HG02610 (cell line): ENCODE results near the gene MINK1.
"Not testable (repeated sequence)": the region's sequence is repeated elsewhere in the genome, so short reads cannot be mapped to it uniquely, and the experiment has no call there.

ENCODE experiments used
- ATAC-seq: cut with Tn5 transposase; IDR thresholded peaks from one replicate; pipeline ENCODE4 v1.9.1; 2021; ENCODE audit warnings: mild to moderate bottlenecking, moderate library complexity; ENCODE audit not compliant: unreplicated experiment

MINK1 gene

DNA sequence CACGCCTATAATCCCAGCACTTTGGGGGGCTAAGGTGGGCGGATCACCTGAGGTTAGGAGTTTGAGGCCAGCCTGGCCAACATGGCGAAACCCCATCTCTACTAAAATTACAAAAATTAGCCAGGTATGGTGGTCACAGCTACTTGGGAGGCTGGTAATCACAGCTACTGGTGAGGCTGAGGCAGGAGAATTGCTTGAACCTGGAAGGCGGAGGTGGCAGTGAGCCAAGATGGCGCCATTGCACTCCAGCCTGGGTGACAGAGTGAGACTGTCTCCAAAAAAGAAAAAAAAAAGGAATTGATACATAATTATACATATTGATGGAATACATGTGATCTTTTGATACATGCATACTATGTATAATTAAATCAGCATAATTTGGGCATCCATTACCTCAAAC is 34.4 kb downstream of the MINK1 start:
- ATAC-seq, result not testable (repeated sequence)

GRCh38 chr17:4869058-4869998 is 36.2 kb downstream of the MINK1 start:
- not testable (repeated sequence) for ATAC-seq

DNA sequence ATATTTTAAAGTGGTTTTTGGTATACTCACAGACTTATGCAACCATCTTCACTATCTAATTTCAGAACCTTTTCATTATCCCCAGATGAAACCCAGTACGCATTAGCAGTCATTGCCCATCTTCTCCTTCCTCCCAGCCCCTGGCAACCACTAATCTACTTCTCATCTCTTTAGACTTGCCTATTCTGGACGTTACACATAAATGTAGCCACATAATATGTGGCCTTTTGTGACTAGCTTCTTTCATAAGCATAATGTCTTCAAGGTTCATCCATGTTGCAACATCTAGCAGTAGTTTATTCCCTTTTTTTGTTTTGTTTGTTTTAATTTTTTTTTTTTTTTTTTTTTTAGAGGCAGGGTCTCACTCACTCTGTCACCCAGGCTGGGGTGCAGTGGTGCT is 37.7 kb downstream of the MINK1 start:
- ATAC-seq, result no peak

DNA sequence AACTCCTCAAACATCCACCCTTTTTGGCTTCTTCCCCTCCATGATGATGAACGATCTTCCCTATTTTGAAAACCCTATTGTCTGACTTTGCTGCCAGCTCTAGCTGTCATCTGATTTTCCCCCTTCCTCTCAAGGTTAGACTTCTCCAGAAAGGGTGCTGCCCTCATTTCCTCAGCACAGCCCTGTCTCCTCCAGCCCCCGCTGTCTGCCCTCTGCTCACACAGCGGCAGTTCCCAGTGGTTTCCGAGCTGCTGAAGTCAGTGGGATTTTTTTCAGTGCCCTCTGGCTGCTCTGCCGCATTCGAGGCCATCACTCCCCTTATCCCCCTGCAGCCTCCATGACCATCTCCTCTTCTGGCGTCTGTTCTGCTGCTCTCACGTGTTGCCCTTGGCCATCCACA is 39.6 kb downstream of the MINK1 start:
- no peak for ATAC-seq

GRCh38 chr17:4877089-4877488 is 43.9 kb downstream of the MINK1 start:
- no peak for ATAC-seq

DNA sequence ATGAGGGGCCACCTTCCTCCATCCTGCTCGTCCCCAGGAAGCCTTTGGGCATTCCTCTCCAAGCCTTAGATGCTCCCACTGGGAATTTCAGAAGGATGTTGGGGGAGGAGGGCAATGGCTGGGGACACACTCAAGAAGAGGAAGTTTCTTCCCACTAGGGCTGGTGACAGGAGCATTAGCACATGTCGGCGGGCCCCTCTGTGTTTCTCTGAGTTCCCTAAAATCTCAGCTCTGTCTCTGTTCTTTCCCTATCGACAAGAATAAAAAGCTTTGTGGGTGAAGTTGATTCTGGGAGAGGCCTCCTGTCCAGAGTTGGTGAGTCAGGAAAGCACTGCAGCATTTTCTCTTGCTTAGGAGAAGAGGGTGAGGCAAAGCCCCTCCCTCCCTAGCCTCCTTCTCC is 46.5 kb downstream of the MINK1 start:
- ATAC-seq, result no peak

GRCh38 chr17:4880857-4881256 is 47.7 kb downstream of the MINK1 start:
- no peak for ATAC-seq

- ATAC-seq, result no peak
These were observed 48.8 kb downstream of the MINK1 start for GRCh38 chr17:4881761-4882555.

DNA sequence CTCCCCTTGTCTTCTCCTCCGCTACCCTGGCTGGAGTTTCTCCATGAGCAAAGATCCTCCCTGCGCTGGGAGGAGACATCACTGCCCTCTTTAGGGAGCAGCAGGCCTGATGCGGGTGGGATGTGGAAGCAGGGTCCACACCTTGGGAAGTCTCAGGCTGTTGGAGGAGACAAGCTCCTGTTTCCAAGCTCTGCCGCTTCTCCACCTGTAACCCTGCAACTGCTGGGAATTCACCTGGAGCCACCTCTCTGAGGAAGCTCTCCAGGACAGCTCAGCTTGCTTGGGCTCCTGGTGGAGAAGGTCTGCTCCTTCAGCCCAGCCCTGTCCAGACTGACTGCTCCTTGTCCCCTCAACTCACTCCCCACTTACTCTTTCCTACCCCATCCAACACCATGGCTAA is 51.3 kb downstream of the MINK1 start:
- no peak for ATAC-seq

GRCh38 chr17:4886830-4887229 is 53.7 kb downstream of the MINK1 start:
- no peak for ATAC-seq

DNA sequence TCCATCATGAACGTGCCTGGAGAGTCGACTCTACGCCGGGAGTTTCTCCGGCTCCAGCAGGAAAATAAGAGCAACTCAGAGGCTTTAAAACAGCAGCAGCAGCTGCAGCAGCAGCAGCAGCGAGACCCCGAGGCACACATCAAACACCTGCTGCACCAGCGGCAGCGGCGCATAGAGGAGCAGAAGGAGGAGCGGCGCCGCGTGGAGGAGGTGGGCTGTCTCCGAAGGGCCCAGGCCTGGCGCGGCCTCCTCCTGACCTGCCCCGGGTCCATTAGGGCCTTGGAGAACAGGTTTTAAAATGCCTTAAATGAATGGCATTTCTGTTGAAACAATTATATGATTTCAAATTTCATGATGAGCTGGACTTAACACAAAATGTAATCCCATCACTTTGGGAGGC is 54.4 kb downstream of the MINK1 start:
- ATAC-seq, result no peak

GRCh38 chr17:4891411-4892410 is 58.6 kb downstream of the MINK1 start:
- no peak for ATAC-seq

DNA sequence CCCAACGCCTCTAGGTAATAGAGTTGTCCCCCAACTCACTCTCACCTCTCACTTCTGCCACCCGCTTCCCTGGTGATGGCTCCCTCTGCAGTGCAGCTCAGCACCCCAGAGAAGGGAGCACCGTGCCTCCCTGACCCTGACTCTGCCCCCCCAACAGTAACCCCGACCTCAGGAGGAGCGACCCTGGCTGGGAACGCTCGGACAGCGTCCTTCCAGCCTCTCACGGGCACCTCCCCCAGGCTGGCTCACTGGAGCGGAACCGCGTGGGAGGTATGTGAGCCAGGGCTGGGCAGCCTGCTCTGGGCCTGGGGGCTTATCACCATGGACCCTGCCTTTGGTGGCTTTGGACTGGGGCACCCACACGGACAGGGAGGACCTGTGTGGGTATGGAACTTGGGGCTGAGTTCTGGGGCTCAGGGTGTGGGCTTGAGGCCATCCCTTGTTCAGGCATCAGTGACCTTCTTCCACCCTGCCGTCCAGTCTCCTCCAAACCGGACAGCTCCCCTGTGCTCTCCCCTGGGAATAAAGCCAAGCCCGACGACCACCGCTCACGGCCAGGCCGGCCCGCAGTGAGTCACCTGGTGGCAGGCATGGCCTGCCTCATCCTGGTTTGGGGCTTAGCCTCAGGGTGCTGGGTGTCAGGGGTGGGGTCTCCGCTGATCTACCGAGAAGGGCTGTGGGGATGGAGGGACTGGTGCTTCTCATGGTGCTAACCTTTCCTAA is 59.5 kb downstream of the MINK1 start:
- ATAC-seq, result no peak

DNA sequence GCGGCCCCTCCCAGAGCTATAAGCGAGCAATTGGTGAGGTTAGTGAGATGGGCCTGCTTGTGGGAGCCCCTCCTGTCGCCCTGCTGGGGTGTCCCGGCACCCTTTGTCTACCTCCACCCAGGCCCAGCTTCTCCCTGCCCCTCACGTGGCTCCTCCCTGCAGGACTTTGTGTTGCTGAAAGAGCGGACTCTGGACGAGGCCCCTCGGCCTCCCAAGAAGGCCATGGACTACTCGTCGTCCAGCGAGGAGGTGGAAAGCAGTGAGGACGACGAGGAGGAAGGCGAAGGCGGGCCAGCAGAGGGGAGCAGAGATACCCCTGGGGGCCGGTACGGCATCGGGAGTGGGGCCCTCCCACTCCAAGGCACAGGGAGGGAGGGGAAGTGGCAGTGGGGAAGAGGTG is 60.1 kb downstream of the MINK1 start:
- ATAC-seq, result no peak

GRCh38 chr17:4893721-4894560 is 60.8 kb downstream of the MINK1 start:
- no peak for ATAC-seq

- ATAC-seq, result no peak
These were observed 62.0 kb downstream of the MINK1 start for GRCh38 chr17:4895121-4895520.

GRCh38 chr17:4895657-4896331 is 62.7 kb downstream of the MINK1 start:
- ATAC-seq, result no peak

GRCh38 chr17:4896332-4897197 is 63.4 kb downstream of the MINK1 start:
- ATAC-seq, result no peak
